Ishikawa (cell line): ENCODE measurements around the gene FRMD4B.

Experiments used
- CEBPB ChIP-seq: IDR thresholded peaks from 2 replicates; pipeline ENCODE4 v1.6.1; 2012
- CREB1 ChIP-seq: IDR thresholded peaks from 2 replicates; pipeline ENCODE4 v1.6.1; 2012; ENCODE audit warnings: low read depth
- EGR1 ChIP-seq: IDR thresholded peaks from 2 replicates; pipeline ENCODE4 v1.6.1; 2012
- EP300 ChIP-seq: IDR thresholded peaks from 2 replicates; pipeline ENCODE4 v1.6.1; 2012; ENCODE audit warnings: borderline replicate concordance
- FOXM1 ChIP-seq: IDR thresholded peaks from 2 replicates; pipeline ENCODE4 v1.6.1; 2012; ENCODE audit warnings: low read depth, borderline replicate concordance
- MAX ChIP-seq: IDR thresholded peaks from 2 replicates; pipeline ENCODE4 v1.6.1; 2012
- NFIC ChIP-seq: IDR thresholded peaks from 2 replicates; pipeline ENCODE4 v1.6.1; 2012
- RAD21 ChIP-seq: IDR thresholded peaks from 2 replicates; pipeline ENCODE4 v1.6.1; 2012; ENCODE audit warnings: low read depth
- TAF1 ChIP-seq: IDR thresholded peaks from 2 replicates; pipeline ENCODE4 v1.6.1; 2012; ENCODE audit warnings: low read depth, mild to moderate bottlenecking
- TCF12 ChIP-seq: IDR thresholded peaks from 2 replicates; pipeline ENCODE4 v1.6.1; 2012; ENCODE audit warnings: low read depth
- TEAD4 ChIP-seq: IDR thresholded peaks from 2 replicates; pipeline ENCODE4 v1.6.1; 2012
- USF1 ChIP-seq: IDR thresholded peaks from 2 replicates; pipeline ENCODE4 v1.6.1; 2012
- YY1 ChIP-seq: IDR thresholded peaks from 2 replicates; pipeline ENCODE4 v1.6.1; 2012; ENCODE audit warnings: low read depth
- ZBTB7A ChIP-seq: IDR thresholded peaks from 2 replicates; pipeline ENCODE4 v1.6.1; 2012; ENCODE audit warnings: low read depth
- TF ChIP-seq, protein P1 (sequence below): IDR thresholded peaks from 2 replicates; pipeline ENCODE4 v1.6.1; 2012; ENCODE audit warnings: low read depth, mild to moderate bottlenecking

The FRMD4B gene

DNA sequence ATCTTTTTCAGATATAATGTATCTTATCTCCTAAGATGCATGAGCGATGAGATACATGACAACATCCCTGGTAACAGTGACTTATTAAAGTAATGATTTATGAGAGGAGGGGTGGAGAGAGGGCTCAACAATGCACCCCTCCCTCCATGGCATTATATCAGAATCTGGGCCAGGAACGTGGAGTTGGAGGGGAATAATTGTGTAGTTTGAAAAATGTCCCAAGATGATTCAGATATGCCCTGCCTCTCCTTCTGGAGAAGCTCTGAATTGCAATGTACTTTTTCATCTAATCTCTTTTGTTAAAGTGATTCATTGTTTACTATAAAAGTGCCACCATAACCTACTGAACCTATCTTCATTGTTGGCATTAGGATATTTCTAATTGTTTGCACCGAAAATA lies 86.5 kb downstream of the FRMD4B start:
- TF ChIP-seq RAD21 (no peak), FOXM1 (no peak), TCF12 (no peak), NFIC (no peak), CEBPB (no peak), TEAD4 (no peak), CREB1 (no peak), EGR1 (no peak), YY1 (no peak), TAF1 (no peak), USF1 (no peak), EP300 (no peak), ZBTB7A (no peak), MAX (no peak)
- TF ChIP-seq, protein P1, sequence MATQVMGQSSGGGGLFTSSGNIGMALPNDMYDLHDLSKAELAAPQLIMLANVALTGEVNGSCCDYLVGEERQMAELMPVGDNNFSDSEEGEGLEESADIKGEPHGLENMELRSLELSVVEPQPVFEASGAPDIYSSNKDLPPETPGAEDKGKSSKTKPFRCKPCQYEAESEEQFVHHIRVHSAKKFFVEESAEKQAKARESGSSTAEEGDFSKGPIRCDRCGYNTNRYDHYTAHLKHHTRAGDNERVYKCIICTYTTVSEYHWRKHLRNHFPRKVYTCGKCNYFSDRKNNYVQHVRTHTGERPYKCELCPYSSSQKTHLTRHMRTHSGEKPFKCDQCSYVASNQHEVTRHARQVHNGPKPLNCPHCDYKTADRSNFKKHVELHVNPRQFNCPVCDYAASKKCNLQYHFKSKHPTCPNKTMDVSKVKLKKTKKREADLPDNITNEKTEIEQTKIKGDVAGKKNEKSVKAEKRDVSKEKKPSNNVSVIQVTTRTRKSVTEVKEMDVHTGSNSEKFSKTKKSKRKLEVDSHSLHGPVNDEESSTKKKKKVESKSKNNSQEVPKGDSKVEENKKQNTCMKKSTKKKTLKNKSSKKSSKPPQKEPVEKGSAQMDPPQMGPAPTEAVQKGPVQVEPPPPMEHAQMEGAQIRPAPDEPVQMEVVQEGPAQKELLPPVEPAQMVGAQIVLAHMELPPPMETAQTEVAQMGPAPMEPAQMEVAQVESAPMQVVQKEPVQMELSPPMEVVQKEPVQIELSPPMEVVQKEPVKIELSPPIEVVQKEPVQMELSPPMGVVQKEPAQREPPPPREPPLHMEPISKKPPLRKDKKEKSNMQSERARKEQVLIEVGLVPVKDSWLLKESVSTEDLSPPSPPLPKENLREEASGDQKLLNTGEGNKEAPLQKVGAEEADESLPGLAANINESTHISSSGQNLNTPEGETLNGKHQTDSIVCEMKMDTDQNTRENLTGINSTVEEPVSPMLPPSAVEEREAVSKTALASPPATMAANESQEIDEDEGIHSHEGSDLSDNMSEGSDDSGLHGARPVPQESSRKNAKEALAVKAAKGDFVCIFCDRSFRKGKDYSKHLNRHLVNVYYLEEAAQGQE, result no peak

DNA sequence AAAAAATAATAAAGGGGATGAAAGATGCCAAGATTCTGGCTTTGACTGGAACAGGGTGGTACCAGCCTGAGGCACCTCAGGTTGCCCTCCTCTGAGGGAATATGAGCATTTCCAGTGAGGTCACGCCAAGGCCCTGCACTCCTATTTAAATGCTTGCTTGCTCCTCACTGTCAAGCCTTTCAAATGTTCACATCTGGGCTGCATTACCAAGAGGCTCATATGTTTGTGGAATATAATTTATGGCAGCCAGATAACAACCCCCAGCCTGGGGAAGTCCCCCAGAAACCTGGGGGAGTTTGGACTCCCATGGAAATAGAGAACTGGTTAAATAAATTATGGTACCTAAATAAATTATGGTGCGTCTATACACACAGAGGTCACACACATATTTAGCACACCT lies 88.4 kb downstream of the FRMD4B start:
- TF ChIP-seq USF1, result no peak
- no peak for TF ChIP-seq TCF12
- no peak for TF ChIP-seq EP300
- TF ChIP-seq NFIC, result no peak
- no peak for TF ChIP-seq TAF1
- TF ChIP-seq RAD21, result no peak
- no peak for TF ChIP-seq CEBPB

- TF ChIP-seq RAD21 (no peak), EP300 (no peak), EGR1 (no peak), ZBTB7A (no peak), TEAD4 (no peak), NFIC (no peak), CREB1 (no peak), USF1 (no peak), CEBPB (no peak), TCF12 (no peak), MAX (no peak), YY1 (no peak), TAF1 (no peak), FOXM1 (no peak)
- TF ChIP-seq, protein P1, result no peak
These were observed 88.9 kb downstream of the FRMD4B start for GRCh38 chr3:69296995-69297394.

DNA sequence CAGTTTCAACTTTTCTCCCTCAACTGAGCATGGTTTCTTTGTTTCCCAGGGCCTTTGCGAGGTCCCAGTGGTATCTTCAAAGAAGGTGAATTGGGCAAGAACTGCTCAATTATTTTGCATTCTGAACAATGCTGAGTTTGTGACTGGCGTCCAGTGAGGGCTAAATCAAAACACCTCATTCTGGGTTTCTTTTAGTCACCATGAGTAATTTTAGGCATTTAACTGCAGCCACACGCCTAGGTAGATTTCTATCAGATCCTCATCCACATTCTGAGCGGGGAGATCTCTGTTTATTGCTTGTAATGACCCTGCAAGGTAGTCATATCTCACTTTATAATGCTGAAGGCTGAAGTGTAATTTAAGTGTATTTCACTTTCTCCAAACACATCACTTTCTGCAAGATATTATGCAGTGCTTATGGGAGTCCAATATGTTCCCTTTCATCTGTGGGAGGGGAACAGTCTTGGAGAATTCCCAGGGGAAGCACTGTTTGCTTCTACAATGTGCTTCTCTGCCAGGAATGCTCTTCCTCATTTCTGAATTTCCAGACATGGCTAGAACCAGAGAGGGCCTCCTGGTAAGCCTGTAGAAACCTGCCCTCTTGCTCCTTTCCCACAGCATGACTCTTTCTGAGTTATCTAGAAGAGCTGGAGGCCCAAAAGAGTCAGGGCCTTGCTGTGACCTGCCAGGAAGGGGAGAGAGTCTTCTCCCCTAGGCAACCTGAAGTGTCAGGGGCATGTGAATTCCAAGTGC lies 91.7 kb downstream of the FRMD4B start:
- TF ChIP-seq MAX (no peak), ZBTB7A (no peak), FOXM1 (no peak), TAF1 (no peak), YY1 (no peak), TCF12 (no peak), NFIC (no peak), RAD21 (no peak), TEAD4 (no peak), EP300 (no peak), CREB1 (no peak), USF1 (no peak), CEBPB (no peak), EGR1 (no peak)
- TF ChIP-seq, protein P1, result no peak
